Vagina (tissue), 2 donors: ENCODE results near the gene FITM1.

ENCODE experiments used
- POLR2A ChIP-seq, 2 donors: fragments of 450-650 bp; IDR thresholded peaks; one replicate each; pipeline ENCODE4 v1.6.1; 2017; ENCODE audit warnings: antibody characterized with exemption in 2 of 2, mild to moderate bottlenecking in 2 of 2, moderate library complexity in 2 of 2
- POLR2AphosphoS5 ChIP-seq, 2 donors: sonication (generic); formaldehyde crosslinking; IDR thresholded peaks; one replicate each; pipeline ENCODE4 v1.9.0; 2017; ENCODE audit warnings: antibody characterized with exemption in 2 of 2, mild to moderate bottlenecking in 2 of 2, low read depth in 1 of 2; ENCODE audit not compliant: insufficient read depth in 1 of 2
- TF ChIP-seq, protein P1 (sequence below), 3 experiments: fragments of 450-650 bp in 2 of 3; fragments of 200-600 bp in 1 of 3; sonication (generic) in 1 of 3; IDR thresholded peaks; one replicate each; pipeline ENCODE4 v1.5.1; 2017 to 2019; ENCODE audit warnings: antibody characterized with exemption in 3 of 3, mild to moderate bottlenecking in 2 of 3, moderate library complexity in 2 of 3

DNA sequence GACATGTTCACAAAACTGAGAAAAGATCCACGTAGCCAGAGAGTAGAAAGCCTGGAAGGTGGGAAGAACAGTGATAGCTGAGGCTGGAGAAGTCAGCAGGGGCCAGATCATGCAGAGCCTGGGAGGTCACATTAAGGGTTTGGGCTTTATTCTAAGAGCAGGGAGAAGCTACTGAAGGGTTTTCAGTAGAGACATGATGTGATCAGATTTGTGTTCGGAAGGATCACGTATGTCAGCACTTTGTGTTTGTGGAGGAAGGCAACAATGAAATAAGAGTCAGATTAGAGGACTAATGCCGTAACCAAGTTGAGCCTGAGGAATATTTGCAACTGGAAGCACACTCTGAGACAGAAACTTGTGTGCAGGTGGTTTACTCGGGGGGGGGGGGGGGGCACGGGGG, 40.6 kb upstream of the FITM1 start:
- TF ChIP-seq, protein P1, sequence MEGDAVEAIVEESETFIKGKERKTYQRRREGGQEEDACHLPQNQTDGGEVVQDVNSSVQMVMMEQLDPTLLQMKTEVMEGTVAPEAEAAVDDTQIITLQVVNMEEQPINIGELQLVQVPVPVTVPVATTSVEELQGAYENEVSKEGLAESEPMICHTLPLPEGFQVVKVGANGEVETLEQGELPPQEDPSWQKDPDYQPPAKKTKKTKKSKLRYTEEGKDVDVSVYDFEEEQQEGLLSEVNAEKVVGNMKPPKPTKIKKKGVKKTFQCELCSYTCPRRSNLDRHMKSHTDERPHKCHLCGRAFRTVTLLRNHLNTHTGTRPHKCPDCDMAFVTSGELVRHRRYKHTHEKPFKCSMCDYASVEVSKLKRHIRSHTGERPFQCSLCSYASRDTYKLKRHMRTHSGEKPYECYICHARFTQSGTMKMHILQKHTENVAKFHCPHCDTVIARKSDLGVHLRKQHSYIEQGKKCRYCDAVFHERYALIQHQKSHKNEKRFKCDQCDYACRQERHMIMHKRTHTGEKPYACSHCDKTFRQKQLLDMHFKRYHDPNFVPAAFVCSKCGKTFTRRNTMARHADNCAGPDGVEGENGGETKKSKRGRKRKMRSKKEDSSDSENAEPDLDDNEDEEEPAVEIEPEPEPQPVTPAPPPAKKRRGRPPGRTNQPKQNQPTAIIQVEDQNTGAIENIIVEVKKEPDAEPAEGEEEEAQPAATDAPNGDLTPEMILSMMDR (IDR thresholded peaks at IDR 0.05) = no peak
- no peak for TF ChIP-seq POLR2A (IDR thresholded peaks at IDR 0.05)
- TF ChIP-seq POLR2AphosphoS5 (IDR thresholded peaks at IDR 0.05; ENCODE audit: insufficient read depth in 1 of 2, low read depth in 1 of 2) = no peak
